AG09319 (cell line): ENCODE data around the gene DNAH17.
"Not testable (repeated sequence)": the region's sequence is repeated elsewhere in the genome, so short reads cannot be mapped to it uniquely, and the experiment has no call there.

ENCODE experiments used
- DNase-seq: peaks from one replicate; pipeline ENCODE4 v3.0.0-alpha.2; 2010; ENCODE audit warnings: low read depth; ENCODE audit errors: extremely low read depth
- CTCF ChIP-seq: IDR thresholded peaks from 2 replicates; pipeline ENCODE4 v1.5.1; 2011; ENCODE audit warnings: low read depth, mild to moderate bottlenecking, inconsistent platforms, low read length, moderate library complexity

Gene DNAH17

GRCh38 chr17:78510141-78511075 is 66.8 kb downstream of the DNAH17 start:
- no peak for DNase-seq
- no peak for TF ChIP-seq CTCF

- DNase-seq: no peak
- TF ChIP-seq CTCF: no peak
Measured at GRCh38 chr17:78507526-78507925, 69.7 kb downstream of the DNAH17 start.

- no peak for DNase-seq
- TF ChIP-seq CTCF: no peak
Measured at GRCh38 chr17:78506454-78507309, 70.5 kb downstream of the DNAH17 start.

GRCh38 chr17:78504156-78504925 is 72.9 kb downstream of the DNAH17 start:
- no peak for TF ChIP-seq CTCF
- no peak for DNase-seq

GRCh38 chr17:78503388-78503787 is 73.8 kb downstream of the DNAH17 start:
- not testable (repeated sequence) for DNase-seq

GRCh38 chr17:78502611-78503148 is 74.5 kb downstream of the DNAH17 start:
- TF ChIP-seq CTCF: no peak
- DNase-seq: no peak
